HepG2 (cell line): ENCODE measurements around the gene TMEM108. TPM values are rescaled to one million over a fixed set of nuclear protein-coding genes. Genes with fewer than 3 reads are reported as not detected.

Source experiments
- ATAC-seq: fragments of 200-7000 bp; cut with Tn5 transposase; 3 replicates; pipeline ENCODE4 v1.9.1; 2020; ENCODE audit warnings: mild to moderate bottlenecking, moderate library complexity
- BruUV-seq: library from RNA; stranded (reverse); fragments of 400-500 nt; replicated peaks from 2 replicates; lab custom pipeline; 2021; lab: Mats Ljungman, UMichigan
- CTCF ChIA-PET: fragments of 300-600 bp; formaldehyde crosslinking; extraction: SDS; loops from one replicate; lab custom pipeline; 2021; ENCODE audit warnings: low total read pairs, inconsistent platforms, low intra/inter-chr PET ratio; lab: Yijun Ruan, JAX
- POLR2A ChIA-PET: fragments of 350-600 bp; sonication (Branson Sonifier 250); formaldehyde crosslinking; loops from one replicate; lab custom pipeline; 2020; ENCODE audit warnings: antibody characterized with exemption, inconsistent platforms; lab: Yijun Ruan, JAX
- DNase-seq: peaks from one replicate; pipeline ENCODE4 v3.0.0-alpha.2; 2015; ENCODE audit warnings: low spot score
- FAIRE-seq: peaks from 3 replicates; lab custom pipeline; 2011; peaks lifted over from hg19 to GRCh38; lab: Jason Lieb, UNC
- H2AFZ ChIP-seq: one replicate; pipeline ENCODE4 v1.6.1; 2011; ENCODE audit warnings: low read length, inconsistent platforms
- H3K27ac ChIP-seq: fragments of 300-600 bp; 3 replicates; pipeline ENCODE4 v1.8.0; 2011; ENCODE audit warnings: mixed run types, mild to moderate bottlenecking, mixed read lengths, low read length, inconsistent platforms; ENCODE audit not compliant: insufficient read depth; ENCODE audit errors: extremely low read length
- H3K27me3 ChIP-seq, 2 experiments: fragments of 200-600 bp in 1 of 2; 2 replicates in 1 of 2; 3 replicates in 1 of 2; pipeline versions ENCODE4 v1.6.0 to v1.8.0; 2011; ENCODE audit warnings: low read length in 2 of 2, mild to moderate bottlenecking in 2 of 2, moderate library complexity in 2 of 2, inconsistent platforms in 1 of 2; ENCODE audit not compliant: insufficient read depth in 2 of 2, control insufficient read depth in 1 of 2
- H3K36me3 ChIP-seq, 2 experiments: fragments of 200-600 bp in 1 of 2; replicated peaks in 1 of 2; 2 replicates in 1 of 2; 3 replicates in 1 of 2; pipeline versions ENCODE4 v1.5.1 to v1.8.0; 2011; ENCODE audit warnings: low read length in 2 of 2, inconsistent platforms in 1 of 2; ENCODE audit not compliant: insufficient read depth in 2 of 2, control insufficient read depth in 1 of 2
- H3K4me1 ChIP-seq: 2 replicates; pipeline ENCODE4 v1.5.1; 2012; ENCODE audit warnings: low read length, inconsistent platforms; ENCODE audit not compliant: insufficient read depth
- H3K4me2 ChIP-seq: 2 replicates; pipeline ENCODE4 v1.6.0; 2011; ENCODE audit warnings: low read depth, low read length, inconsistent platforms
- H3K4me3 ChIP-seq, 3 experiments: fragments of 200-600 bp in 1 of 3; sonication (generic), shearing (Covaris generic) in 1 of 3; replicated peaks in 1 of 3; 2 replicates each; pipeline ENCODE4 v1.5.1; 2011 to 2016; ENCODE audit warnings: low read length in 3 of 3, inconsistent platforms in 2 of 3, low read depth in 2 of 3, mild to moderate bottlenecking in 2 of 3, control low read depth in 1 of 3, mixed read lengths in 1 of 3; ENCODE audit not compliant: insufficient read depth in 1 of 3
- H3K79me2 ChIP-seq: one replicate; pipeline ENCODE4 v1.6.1; 2011; ENCODE audit warnings: low read length, inconsistent platforms; ENCODE audit not compliant: insufficient read depth
- H3K9ac ChIP-seq: 2 replicates; pipeline ENCODE4 v1.6.0; 2011; ENCODE audit warnings: mild to moderate bottlenecking, low read depth, low read length, inconsistent platforms; ENCODE audit not compliant: insufficient read depth
- H3K9me3 ChIP-seq: 2 replicates; pipeline ENCODE4 v1.5.1; 2012; ENCODE audit warnings: mild to moderate bottlenecking, low read length
- H4K20me1 ChIP-seq: 2 replicates; pipeline ENCODE4 v1.6.0; 2011; ENCODE audit warnings: inconsistent platforms, mild to moderate bottlenecking, low read length, moderate library complexity; ENCODE audit not compliant: insufficient read depth
- BRD4 ChIP-seq: sonication (generic); formaldehyde crosslinking; IDR thresholded peaks from 2 replicates; pipeline ENCODE4 v1.4.0; 2020; ENCODE audit warnings: missing genetic modification reagents
- HNRNPUL1 ChIP-seq: fragments of 200-400 bp; formaldehyde crosslinking; IDR thresholded peaks from 2 replicates; pipeline ENCODE4 v1.6.1; 2017; ENCODE audit warnings: low read depth, mild to moderate bottlenecking, low read length, moderate library complexity
- HOXA5 ChIP-seq: sonication (generic); formaldehyde crosslinking; IDR thresholded peaks from 2 replicates; pipeline ENCODE4 v1.4.0; 2020; ENCODE audit warnings: missing genetic modification reagents
- KLF15 ChIP-seq: sonication (generic); formaldehyde crosslinking; IDR thresholded peaks from 2 replicates; pipeline ENCODE4 v1.8.1; 2023; ENCODE audit warnings: borderline replicate concordance, mild to moderate bottlenecking, inconsistent platforms, missing genetic modification reagents, mixed read lengths
- MLLT10 ChIP-seq: sonication (generic); formaldehyde crosslinking; IDR thresholded peaks from 2 replicates; pipeline ENCODE4 v1.4.0; 2020; ENCODE audit warnings: missing genetic modification reagents
- MYPOP ChIP-seq: sonication (generic); formaldehyde crosslinking; IDR thresholded peaks from 2 replicates; pipeline ENCODE4 v1.8.1; 2023; ENCODE audit warnings: mild to moderate bottlenecking, moderate library complexity, missing genetic modification reagents
- PHF8 ChIP-seq: sonication (generic); formaldehyde crosslinking; IDR thresholded peaks from 2 replicates; pipeline ENCODE4 v1.5.0; 2020; ENCODE audit warnings: missing genetic modification reagents
- SETDB1 ChIP-seq: sonication (generic); formaldehyde crosslinking; IDR thresholded peaks from 2 replicates; pipeline ENCODE4 v1.5.1; 2020; ENCODE audit warnings: missing genetic modification reagents, mild to moderate bottlenecking, borderline replicate concordance
- TBP ChIP-seq: sonication (generic); formaldehyde crosslinking; IDR thresholded peaks from 2 replicates; pipeline ENCODE4 v1.5.0; 2020; ENCODE audit warnings: missing genetic modification reagents
- ZKSCAN1 ChIP-seq: fragments of 150-350 bp; IDR thresholded peaks from 2 replicates; pipeline ENCODE4 v1.6.1; 2014; ENCODE audit warnings: low read length
- ZNF224 ChIP-seq: sonication (generic); formaldehyde crosslinking; IDR thresholded peaks from 2 replicates; pipeline ENCODE4 v1.5.0; 2020; ENCODE audit warnings: mild to moderate bottlenecking, missing genetic modification reagents
- ZNF83 ChIP-seq: sonication (generic); formaldehyde crosslinking; IDR thresholded peaks from 2 replicates; pipeline ENCODE4 v1.4.0; 2020; ENCODE audit warnings: missing genetic modification reagents, mild to moderate bottlenecking, borderline replicate concordance
- WGBS: methylation state at CpG from one replicate; pipeline ENCODE4 v1.1.6; 2017; ENCODE audit warnings: low lambda C conversion rate; 5-methylcytosine and 5-hydroxymethylcytosine counted together
- in situ Hi-C: cut with HindIII; loops from 2 replicates; pipeline ENCODE4 v1.10.0; 2017; ENCODE audit warnings: low pct_unique_long_range_greater_than_20kb; ENCODE audit not compliant: extremely low pct_ligation_motif_present
- intact Hi-C: fragments of 100-400 bp; cut with micrococcal nuclease; formaldehyde crosslinking; loops from one replicate; pipeline ENCODE4 v1.10.0; 2022; ENCODE audit not compliant: unreplicated experiment
- polyA plus RNA-seq, 8 experiments: library from polyadenylated mRNA; depleted of rRNA in 3 of 8; stranded (reverse) in 7 of 8; unstranded in 1 of 8; fragments of >200 nt; fragmentation: Illumina TruSeq in 4 of 8; extraction: Trizol in 4 of 8; gene quantifications; 2 replicates each; pipeline versions ENCODE4 v1.2.1 to v1.2.3, GENCODE V29; 2011 to 2016; ENCODE audit warnings: low read depth in 4 of 8, missing spikeins in 1 of 8, mixed read lengths in 1 of 8; ENCODE audit not compliant: insufficient read depth in 1 of 8
- total RNA-seq, 5 experiments: library from RNA; depleted of rRNA; stranded (reverse); fragments of >200 nt; fragmentation: Illumina TruSeq; extraction: Trizol; gene quantifications; 2 replicates each; pipeline ENCODE4 v1.2.3, GENCODE V29; 2016; ENCODE audit warnings: low read depth in 1 of 5
- TF ChIP-seq, protein P1 (sequence below): sonication (generic); formaldehyde crosslinking; IDR thresholded peaks from 2 replicates; pipeline ENCODE4 v1.4.0; 2020; ENCODE audit warnings: mild to moderate bottlenecking, missing genetic modification reagents

Gene TMEM108
- total and polyA plus RNA-seq, 2 of the 13 experiments (the other 11 are each of a cell fraction or from before 2014, with no cell fraction given): not detected

GRCh38 chr3:133428552-133428951, 390.4 kb downstream of the TMEM108 start:
- FAIRE-seq: no peak
- peaks cover 0 to 3% of the 10 kb centered on the region in 2 experiments; a peak in 1 of 5 replicates for H3K27me3 ChIP-seq
- H3K4me2 ChIP-seq: no peak overlapping the region
- BruUV-seq: no TSS peak
- ATAC-seq: peak; percentile 73
- H3K27ac ChIP-seq: no peak overlapping the region
- H3K4me1 ChIP-seq: peaks cover 14% of the 10 kb centered on the region
- H3K36me3 ChIP-seq: no peaks in the 10 kb centered on the region
- WGBS: 31% methylated on average over 7 of the region's 12 CpGs
- intact Hi-C loops: no loop called here
- no peaks in the 10 kb centered on the region for H3K79me2 ChIP-seq
- H3K9me3 ChIP-seq: no peaks in the 10 kb centered on the region
- DNase-seq: no peak
- in situ Hi-C loops: no loop called here
- no peak overlapping the region for H3K4me3 ChIP-seq
- ChIA-PET CTCF (no interaction called here), POLR2A (no interaction called here)
- H3K9ac ChIP-seq: no peak overlapping the region
- H2AFZ ChIP-seq: no peak overlapping the region
- no peaks in the 10 kb centered on the region for H4K20me1 ChIP-seq
- no peak for TF ChIP-seq KLF15 (CRISPR knock-in tag)
- no peak for TF ChIP-seq HNRNPUL1
- no peak for TF ChIP-seq TBP (CRISPR knock-in tag)
- no peak for TF ChIP-seq MYPOP (CRISPR knock-in tag)
- TF ChIP-seq SETDB1: no peak
- TF ChIP-seq BRD4 (CRISPR knock-in tag): no peak
- no peak for TF ChIP-seq MLLT10 (CRISPR knock-in tag)
- no peak for TF ChIP-seq HOXA5 (CRISPR knock-in tag)
- no peak for TF ChIP-seq PHF8
- TF ChIP-seq ZNF224 (CRISPR knock-in tag): no peak
- TF ChIP-seq ZKSCAN1: no peak
- TF ChIP-seq, protein P1, sequence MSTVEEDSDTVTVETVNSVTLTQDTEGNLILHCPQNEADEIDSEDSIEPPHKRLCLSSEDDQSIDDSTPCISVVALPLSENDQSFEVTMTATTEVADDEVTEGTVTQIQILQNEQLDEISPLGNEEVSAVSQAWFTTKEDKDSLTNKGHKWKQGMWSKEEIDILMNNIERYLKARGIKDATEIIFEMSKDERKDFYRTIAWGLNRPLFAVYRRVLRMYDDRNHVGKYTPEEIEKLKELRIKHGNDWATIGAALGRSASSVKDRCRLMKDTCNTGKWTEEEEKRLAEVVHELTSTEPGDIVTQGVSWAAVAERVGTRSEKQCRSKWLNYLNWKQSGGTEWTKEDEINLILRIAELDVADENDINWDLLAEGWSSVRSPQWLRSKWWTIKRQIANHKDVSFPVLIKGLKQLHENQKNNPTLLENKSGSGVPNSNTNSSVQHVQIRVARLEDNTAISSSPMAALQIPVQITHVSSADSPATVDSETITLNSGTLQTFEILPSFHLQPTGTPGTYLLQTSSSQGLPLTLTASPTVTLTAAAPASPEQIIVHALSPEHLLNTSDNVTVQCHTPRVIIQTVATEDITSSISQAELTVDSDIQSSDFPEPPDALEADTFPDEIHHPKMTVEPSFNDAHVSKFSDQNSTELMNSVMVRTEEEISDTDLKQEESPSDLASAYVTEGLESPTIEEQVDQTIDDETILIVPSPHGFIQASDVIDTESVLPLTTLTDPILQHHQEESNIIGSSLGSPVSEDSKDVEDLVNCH (CRISPR knock-in tag): no peak
- no peak for TF ChIP-seq ZNF83 (CRISPR knock-in tag)
- TF ChIP-seq, all 625 proteins: peak for 0
